Activated T-helper 17 cell treated with anti-CD3 and anti-CD28 coated beads, Interleukin-2, amount 50 U/mL, for 72 hours (primary cell): Measurements from ENCODE around the gene GRB2. TPM values are rescaled to one million over a fixed set of nuclear protein-coding genes. Genes with fewer than 3 reads are reported as not detected.
"Not testable (repeated sequence)": the region's sequence is repeated elsewhere in the genome, so short reads cannot be mapped to it uniquely, and the experiment has no call there.

Source experiments
- ATAC-seq: fragments of 150-1000 bp; cut with Tn5 transposase; replicated peaks from 2 replicates; pipeline ENCODE4 v1.10.0; 2021; ENCODE audit warnings: mild to moderate bottlenecking, moderate library complexity
- H3K27ac Mint-ChIP-seq: one replicate; pipeline ENCODE4 v1.8.0; 2022; ENCODE audit warnings: mixed read lengths
- H3K27me3 Mint-ChIP-seq: one replicate; pipeline ENCODE4 v1.8.0; 2022; ENCODE audit warnings: mixed read lengths
- H3K36me3 Mint-ChIP-seq: one replicate; pipeline ENCODE4 v1.8.0; 2022; ENCODE audit warnings: low read depth, mild to moderate bottlenecking, mixed read lengths
- H3K4me1 Mint-ChIP-seq: one replicate; pipeline ENCODE4 v1.8.0; 2022; ENCODE audit warnings: mixed read lengths
- H3K4me3 Mint-ChIP-seq: one replicate; pipeline ENCODE4 v1.8.0; 2022; ENCODE audit warnings: mild to moderate bottlenecking, mixed read lengths
- H3K9me3 Mint-ChIP-seq: one replicate; pipeline ENCODE4 v1.8.0; 2022; ENCODE audit warnings: mixed read lengths
- total RNA-seq, 2 donors: library from RNA; stranded (reverse); gene quantifications; one replicate each; pipeline ENCODE4 v1.2.3, GENCODE V29; 2022

GRB2 gene
- total RNA-seq, 2 donors from 2014 or later: 141 to 163 TPM

- Mint-ChIP-seq H3K4me1 (peaks cover 16% of the 10 kb centered on the region), H3K36me3 (peaks cover 25% of the 10 kb centered on the region)
- H3K27ac Mint-ChIP-seq, H3K9me3 Mint-ChIP-seq, H3K27me3 Mint-ChIP-seq, H3K4me3 Mint-ChIP-seq, ATAC-seq: not testable (repeated sequence)
These were observed 112.5 kb downstream of the GRB2 start for GRCh38 chr17:75292810-75293448.

GRCh38 chr17:75289832-75290337 is 115.6 kb downstream of the GRB2 start:
- peak overlapping the region; percentile 96 for H3K4me3 Mint-ChIP-seq
- H3K36me3 Mint-ChIP-seq: peaks cover 49% of the 10 kb centered on the region
- ATAC-seq: peak; percentile 34
- peaks cover 6% of the 10 kb centered on the region for H3K4me1 Mint-ChIP-seq
- H3K27ac Mint-ChIP-seq: peak overlapping the region; percentile 99
- no peaks in the 10 kb centered on the region for H3K9me3 Mint-ChIP-seq
- no peaks in the 10 kb centered on the region for H3K27me3 Mint-ChIP-seq

GRCh38 chr17:75289115-75289831 is 116.2 kb downstream of the GRB2 start, which contains the start of gene SLC25A19:
Gene SLC25A19 (minus strand): TSS chr17:75289433. CDS start chr17:75286764, 2,669 bp downstream.
- peak; percentile 96 for ATAC-seq
- Mint-ChIP-seq H3K27me3 (no peaks in the 10 kb centered on the region), H3K4me3 (peak within 1 kb of the TSS; percentile 96), H3K4me1 (peaks cover 6% of the 10 kb centered on the region), H3K36me3 (peaks cover 55% of the 10 kb centered on the region), H3K27ac (peak within 1 kb of the TSS; percentile 99), H3K9me3 (no peaks in the 10 kb centered on the region)

- Mint-ChIP-seq H3K36me3 (peaks cover 60% of the 10 kb centered on the region), H3K9me3 (no peaks in the 10 kb centered on the region), H3K27me3 (no peaks in the 10 kb centered on the region), H3K4me1 (peaks cover 6% of the 10 kb centered on the region), H3K27ac (peak overlapping the region; percentile 99), H3K4me3 (peak overlapping the region; percentile 96)
- ATAC-seq: peak; percentile 34
These were observed 116.7 kb downstream of the GRB2 start for GRCh38 chr17:75288770-75289114.

- no peaks in the 10 kb centered on the region for H3K27me3 Mint-ChIP-seq
- peaks cover 6% of the 10 kb centered on the region for H3K4me1 Mint-ChIP-seq
- peaks cover 64% of the 10 kb centered on the region for H3K36me3 Mint-ChIP-seq
- peak overlapping the region; percentile 99 for H3K27ac Mint-ChIP-seq
- H3K9me3 Mint-ChIP-seq: no peaks in the 10 kb centered on the region
- ATAC-seq: no peak
- H3K4me3 Mint-ChIP-seq: peak overlapping the region; percentile 96
These were observed 117.1 kb downstream of the GRB2 start for GRCh38 chr17:75288359-75288758.

GRCh38 chr17:75287221-75287620 is 118.3 kb downstream of the GRB2 start:
- Mint-ChIP-seq H3K9me3 (no peaks in the 10 kb centered on the region), H3K4me1 (peaks cover 6% of the 10 kb centered on the region), H3K4me3 (peak overlapping the region; percentile 96), H3K27ac (no peak overlapping the region), H3K36me3 (peaks cover 74% of the 10 kb centered on the region), H3K27me3 (no peaks in the 10 kb centered on the region)
- no peak for ATAC-seq

GRCh38 chr17:75285123-75285522 is 120.4 kb downstream of the GRB2 start:
- H3K27me3 Mint-ChIP-seq: no peaks in the 10 kb centered on the region
- peaks cover 95% of the 10 kb centered on the region for H3K36me3 Mint-ChIP-seq
- H3K4me1 Mint-ChIP-seq: peaks cover 6% of the 10 kb centered on the region
- H3K27ac Mint-ChIP-seq: no peak overlapping the region
- H3K9me3 Mint-ChIP-seq: no peaks in the 10 kb centered on the region
- ATAC-seq: no peak
- no peak overlapping the region for H3K4me3 Mint-ChIP-seq

- H3K27ac Mint-ChIP-seq, H3K27me3 Mint-ChIP-seq, H3K4me1 Mint-ChIP-seq, H3K9me3 Mint-ChIP-seq, H3K4me3 Mint-ChIP-seq, ATAC-seq: not testable (repeated sequence)
- H3K36me3 Mint-ChIP-seq: peaks cover 93% of the 10 kb centered on the region
These were observed 125.3 kb downstream of the GRB2 start for GRCh38 chr17:75280189-75280588.

GRCh38 chr17:75277664-75278071 is 127.8 kb downstream of the GRB2 start:
- Mint-ChIP-seq H3K27ac (no peak overlapping the region), H3K4me1 (peaks cover 8% of the 10 kb centered on the region), H3K27me3 (no peaks in the 10 kb centered on the region), H3K4me3 (no peak overlapping the region), H3K9me3 (no peaks in the 10 kb centered on the region), H3K36me3 (peaks cover 94% of the 10 kb centered on the region)
- ATAC-seq: no peak

GRCh38 chr17:75273977-75274708 is 131.3 kb downstream of the GRB2 start:
- H3K4me3 Mint-ChIP-seq: peak overlapping the region; percentile 36

GRCh38 chr17:75272848-75273184 is 132.7 kb downstream of the GRB2 start:
- Mint-ChIP-seq H3K4me3 (peak overlapping the region; percentile 79), H3K27me3 (no peaks in the 10 kb centered on the region), H3K4me1 (peaks cover 20% of the 10 kb centered on the region), H3K9me3 (no peaks in the 10 kb centered on the region), H3K36me3 (peaks cover 58% of the 10 kb centered on the region), H3K27ac (peak overlapping the region; percentile 76)
- no peak for ATAC-seq

More at GRCh38 chr17:75273977-75274708, 131.3 kb downstream of the GRB2 start:
- no peaks in the 10 kb centered on the region for H3K9me3 Mint-ChIP-seq
- H3K36me3 Mint-ChIP-seq: peaks cover 69% of the 10 kb centered on the region
- H3K27ac Mint-ChIP-seq: peak overlapping the region; percentile 68
- no peaks in the 10 kb centered on the region for H3K27me3 Mint-ChIP-seq
- no peak for ATAC-seq
- H3K4me1 Mint-ChIP-seq: peaks cover 18% of the 10 kb centered on the region

- Mint-ChIP-seq H3K27ac (peak overlapping the region; percentile 79), H3K4me3 (peak overlapping the region; percentile 79)
These were observed 133.3 kb downstream of the GRB2 start for GRCh38 chr17:75271955-75272847.

GRCh38 chr17:75271233-75271954 is 134.1 kb downstream of the GRB2 start:
- no peaks in the 10 kb centered on the region for H3K9me3 Mint-ChIP-seq
- ATAC-seq: peak; percentile 82
- peaks cover 52% of the 10 kb centered on the region for H3K36me3 Mint-ChIP-seq
- peaks cover 20% of the 10 kb centered on the region for H3K4me1 Mint-ChIP-seq
- peak overlapping the region; percentile 79 for H3K4me3 Mint-ChIP-seq
- H3K27ac Mint-ChIP-seq: peak overlapping the region; percentile 79
- no peaks in the 10 kb centered on the region for H3K27me3 Mint-ChIP-seq

More at GRCh38 chr17:75271955-75272847, 133.3 kb downstream of the GRB2 start:
- ATAC-seq: no peak
- Mint-ChIP-seq H3K27me3 (no peaks in the 10 kb centered on the region), H3K9me3 (no peaks in the 10 kb centered on the region), H3K36me3 (peaks cover 52% of the 10 kb centered on the region), H3K4me1 (peaks cover 20% of the 10 kb centered on the region)
